DOHH2 (cell line): ENCODE results near the gene ATXN2.

ENCODE experiments used
- H3F3A ChIP-seq: fragments of 200-600 bp; sonication (generic), shearing (Covaris generic); 2 replicates; pipeline ENCODE4 v1.6.0; 2016; ENCODE audit warnings: antibody characterized with exemption, mild to moderate bottlenecking; ENCODE audit not compliant: control insufficient read depth, insufficient read depth
- H3K27ac ChIP-seq: fragments of 200-600 bp; sonication (generic); 2 replicates; pipeline ENCODE4 v1.5.1; 2014; ENCODE audit warnings: low read depth, mild to moderate bottlenecking, low read length, moderate library complexity
- H3K27me3 ChIP-seq: fragments of 200-600 bp; sonication (generic); 2 replicates; pipeline ENCODE4 v1.6.1; 2014; ENCODE audit warnings: mild to moderate bottlenecking, low read length, mixed read lengths; ENCODE audit not compliant: control insufficient read depth
- H3K36me3 ChIP-seq: fragments of 200-600 bp; sonication (generic); 2 replicates; pipeline ENCODE4 v1.6.1; 2014; ENCODE audit warnings: mild to moderate bottlenecking, low read length, moderate library complexity, mixed read lengths; ENCODE audit not compliant: control insufficient read depth
- H3K4me1 ChIP-seq: fragments of 200-600 bp; sonication (generic); 2 replicates; pipeline ENCODE4 v1.6.1; 2014; ENCODE audit warnings: mild to moderate bottlenecking, low read length, mixed read lengths; ENCODE audit not compliant: control insufficient read depth
- H3K4me2 ChIP-seq: fragments of 200-600 bp; sonication (generic); 2 replicates; pipeline ENCODE4 v1.6.0; 2014; ENCODE audit warnings: mild to moderate bottlenecking, low read length, moderate library complexity
- H3K4me3 ChIP-seq: fragments of 200-600 bp; sonication (generic); 2 replicates; pipeline ENCODE4 v1.5.1; 2014; ENCODE audit warnings: mild to moderate bottlenecking, low read length, mixed read lengths
- H3K79me2 ChIP-seq: fragments of 200-600 bp; sonication (generic); 2 replicates; pipeline ENCODE4 v1.6.1; 2014; ENCODE audit warnings: mild to moderate bottlenecking, low read length, mixed read lengths; ENCODE audit not compliant: control insufficient read depth
- H3K9me2 ChIP-seq: fragments of 200-600 bp; sonication (generic); replicated peaks from 2 replicates; pipeline ENCODE4 v1.6.1; 2014; ENCODE audit warnings: mild to moderate bottlenecking, low read length, mixed read lengths; ENCODE audit not compliant: control insufficient read depth
- H3K9me3 ChIP-seq: fragments of 200-600 bp; sonication (generic); 2 replicates; pipeline ENCODE4 v1.6.1; 2014; ENCODE audit warnings: antibody characterized with exemption, low read length, mixed read lengths; ENCODE audit not compliant: control insufficient read depth, insufficient read depth
- H4K20me1 ChIP-seq: fragments of 200-600 bp; sonication (generic); 2 replicates; pipeline ENCODE4 v1.6.0; 2014; ENCODE audit warnings: low read depth, mild to moderate bottlenecking, antibody characterized with exemption, low read length, moderate library complexity; ENCODE audit not compliant: control insufficient read depth, insufficient read depth
- EZH2phosphoT487 ChIP-seq: fragments of 200-600 bp; sonication (generic); IDR thresholded peaks from 2 replicates; pipeline ENCODE4 v1.6.1; 2017; ENCODE audit warnings: borderline replicate concordance, mild to moderate bottlenecking, antibody characterized with exemption, low read length, moderate library complexity, mixed read lengths
- TF ChIP-seq, protein P1 (sequence below): fragments of 200-600 bp; sonication (generic); IDR thresholded peaks from one replicate; pipeline ENCODE4 v1.5.1; 2014; ENCODE audit warnings: antibody characterized with exemption, mild to moderate bottlenecking, low read depth, low read length; ENCODE audit not compliant: poor library complexity, severe bottlenecking

The ATXN2 gene

DNA sequence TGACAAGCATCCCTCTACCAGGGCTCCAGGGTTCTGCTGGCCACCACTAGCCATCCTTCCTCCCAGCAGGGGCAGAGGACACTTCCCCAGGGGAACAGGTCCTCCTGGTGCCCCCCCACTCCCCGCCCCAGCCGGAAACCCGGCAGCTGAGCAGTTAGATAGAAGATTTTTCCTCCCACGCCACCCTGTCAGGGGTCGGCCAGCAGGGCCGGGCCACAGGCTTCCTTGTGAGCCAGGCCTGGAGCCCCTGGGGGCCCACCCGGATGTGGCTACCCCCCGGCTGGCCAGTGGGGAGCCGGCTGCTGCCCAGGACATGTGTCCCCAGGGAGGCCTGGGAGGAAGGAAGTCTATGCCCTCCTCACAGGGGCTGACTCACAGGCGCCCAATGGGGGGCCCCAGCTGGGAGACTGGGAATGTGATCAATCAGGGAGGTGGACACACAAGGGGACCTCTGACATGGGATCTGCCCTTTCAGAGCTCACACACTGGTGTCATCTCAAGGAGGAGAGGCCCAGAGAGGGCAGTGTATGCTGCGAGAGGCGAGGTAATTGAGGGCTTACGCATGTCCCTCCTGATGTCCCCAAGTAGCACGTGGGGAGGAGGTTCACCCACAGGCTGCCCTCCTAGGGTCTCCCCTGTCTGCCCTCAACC, 189.2 kb downstream of the ATXN2 start:
- Histone ChIP-seq H3K36me3 (peaks cover 11% of the 10 kb centered on the region; the same call in 1 of the 2 replicates), H4K20me1 (peaks cover 43% of the 10 kb centered on the region), H3K4me3 (peak overlapping the region; percentile 33)

DNA sequence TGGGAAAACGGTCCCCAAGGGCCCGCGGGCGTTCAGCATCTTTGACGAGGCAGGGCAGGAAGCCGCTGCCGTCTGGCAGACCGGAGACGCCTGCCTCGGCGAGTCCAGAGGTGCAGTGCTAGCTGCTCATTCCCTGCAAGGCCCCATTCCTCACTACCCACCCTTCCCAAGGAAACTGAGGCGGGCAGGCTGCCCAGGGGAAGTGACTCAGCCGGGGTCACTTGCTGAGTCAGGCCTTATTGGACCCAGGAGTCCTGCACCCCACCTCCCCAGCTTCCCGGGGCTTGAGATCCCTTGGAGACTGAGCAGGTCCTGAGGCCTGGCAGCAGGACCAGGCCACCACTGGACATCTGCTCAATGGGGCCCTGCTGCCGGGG, 189.7 kb downstream of the ATXN2 start:
- H3K4me2 ChIP-seq: peak overlapping the region; percentile 97
- no peaks in the 10 kb centered on the region for H3K9me2 ChIP-seq
- TF ChIP-seq, protein P1, sequence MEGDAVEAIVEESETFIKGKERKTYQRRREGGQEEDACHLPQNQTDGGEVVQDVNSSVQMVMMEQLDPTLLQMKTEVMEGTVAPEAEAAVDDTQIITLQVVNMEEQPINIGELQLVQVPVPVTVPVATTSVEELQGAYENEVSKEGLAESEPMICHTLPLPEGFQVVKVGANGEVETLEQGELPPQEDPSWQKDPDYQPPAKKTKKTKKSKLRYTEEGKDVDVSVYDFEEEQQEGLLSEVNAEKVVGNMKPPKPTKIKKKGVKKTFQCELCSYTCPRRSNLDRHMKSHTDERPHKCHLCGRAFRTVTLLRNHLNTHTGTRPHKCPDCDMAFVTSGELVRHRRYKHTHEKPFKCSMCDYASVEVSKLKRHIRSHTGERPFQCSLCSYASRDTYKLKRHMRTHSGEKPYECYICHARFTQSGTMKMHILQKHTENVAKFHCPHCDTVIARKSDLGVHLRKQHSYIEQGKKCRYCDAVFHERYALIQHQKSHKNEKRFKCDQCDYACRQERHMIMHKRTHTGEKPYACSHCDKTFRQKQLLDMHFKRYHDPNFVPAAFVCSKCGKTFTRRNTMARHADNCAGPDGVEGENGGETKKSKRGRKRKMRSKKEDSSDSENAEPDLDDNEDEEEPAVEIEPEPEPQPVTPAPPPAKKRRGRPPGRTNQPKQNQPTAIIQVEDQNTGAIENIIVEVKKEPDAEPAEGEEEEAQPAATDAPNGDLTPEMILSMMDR: no peak
- TF ChIP-seq EZH2phosphoT487: no peak
- no peaks in the 10 kb centered on the region for H3K27me3 ChIP-seq
- peaks cover 67% of the 10 kb centered on the region for H3K4me1 ChIP-seq
- peak overlapping the region; percentile 33 for H3K4me3 ChIP-seq
- H3K79me2 ChIP-seq: peaks cover 84% of the 10 kb centered on the region
- peaks cover 40% of the 10 kb centered on the region for H4K20me1 ChIP-seq
- no peak overlapping the region for H3K27ac ChIP-seq
- H3K36me3 ChIP-seq: peaks cover 11% of the 10 kb centered on the region; the same call in 1 of the 2 replicates
- peaks cover 5% of the 10 kb centered on the region; the same call in 1 of the 2 replicates for H3F3A ChIP-seq
- H3K9me3 ChIP-seq: no peaks in the 10 kb centered on the region

More for the DNA sequence above, 189.2 kb downstream of the ATXN2 start:
- peaks cover 3% of the 10 kb centered on the region; the same call in 1 of the 2 replicates for H3F3A ChIP-seq
- H3K27me3 ChIP-seq: no peaks in the 10 kb centered on the region
- peaks cover 62% of the 10 kb centered on the region for H3K4me1 ChIP-seq
- H3K9me3 ChIP-seq: no peaks in the 10 kb centered on the region
- TF ChIP-seq EZH2phosphoT487: no peak
- TF ChIP-seq, protein P1: no peak
- H3K9me2 ChIP-seq: no peaks in the 10 kb centered on the region
- no peak overlapping the region for H3K27ac ChIP-seq
- peak overlapping the region; percentile 97 for H3K4me2 ChIP-seq
- peaks cover 89% of the 10 kb centered on the region for H3K79me2 ChIP-seq

DNA sequence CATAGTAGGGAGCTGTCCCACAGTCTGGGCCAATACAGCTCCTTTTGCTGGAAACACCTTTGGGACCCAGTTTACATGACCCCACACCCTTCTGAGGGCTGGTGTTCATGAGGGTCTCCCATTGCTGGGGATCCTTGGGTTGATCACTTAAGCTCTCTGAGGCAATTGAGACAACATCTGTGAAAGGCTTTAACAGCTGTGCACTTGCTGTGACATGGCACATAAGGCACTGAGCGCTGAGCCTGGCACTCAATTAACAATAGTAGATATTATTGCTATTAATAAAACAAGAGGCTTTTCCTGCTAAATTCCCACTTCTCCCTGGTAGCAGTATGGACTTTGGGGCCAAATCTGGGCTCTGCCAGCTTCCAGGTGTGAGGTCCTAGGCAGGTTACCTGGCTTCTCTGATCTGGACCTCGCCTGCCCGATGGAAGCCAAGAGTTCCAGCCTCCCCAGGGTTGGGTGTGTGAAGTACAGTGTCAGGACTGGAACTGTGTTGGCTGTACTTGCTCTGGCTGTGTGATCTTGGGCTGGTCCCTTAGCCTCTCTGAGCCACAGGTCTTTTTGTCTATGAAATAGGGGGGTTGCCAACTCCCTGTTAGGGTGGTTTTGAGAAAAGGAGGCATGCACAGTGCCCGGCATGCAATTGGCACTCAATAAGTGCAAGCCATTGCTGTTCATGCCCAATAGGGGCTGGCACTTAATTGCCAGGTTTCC, 190.3 kb downstream of the ATXN2 start:
- H3K27ac ChIP-seq: no peak overlapping the region
- H3K4me1 ChIP-seq: peaks cover 72% of the 10 kb centered on the region
- TF ChIP-seq, protein P1: no peak
- no peak for TF ChIP-seq EZH2phosphoT487
- no peaks in the 10 kb centered on the region for H3K9me2 ChIP-seq
- no peaks in the 10 kb centered on the region for H3K9me3 ChIP-seq
- peaks cover 7% of the 10 kb centered on the region; the same call in 1 of the 2 replicates for H3F3A ChIP-seq
- H3K4me3 ChIP-seq: peak overlapping the region; percentile 33
- H3K36me3 ChIP-seq: peaks cover 11% of the 10 kb centered on the region; the same call in 1 of the 2 replicates
- H3K4me2 ChIP-seq: peak overlapping the region; percentile 97
- H3K79me2 ChIP-seq: peaks cover 78% of the 10 kb centered on the region
- H3K27me3 ChIP-seq: no peaks in the 10 kb centered on the region
- peaks cover 40% of the 10 kb centered on the region for H4K20me1 ChIP-seq
